Common myeloid progenitor, CD34-positive (primary cell): Measurements from ENCODE around the gene FKBP9.
A peak's percentile ranks its signal among the peaks of the same experiment; 100 is the strongest.

Source experiments
- CTCF ChIA-PET: fragments of 350-600 bp; sonication (Branson Sonifier 250); formaldehyde crosslinking; loops from one replicate; lab custom pipeline; 2021; ENCODE audit warnings: antibody characterized with exemption; lab: Charles Lee
- POLR2A ChIA-PET: fragments of 350-600 bp; sonication (Branson Sonifier 250); formaldehyde crosslinking; loops from one replicate; lab custom pipeline; 2021; ENCODE audit warnings: antibody characterized with exemption; lab: Charles Lee
- DNase-seq, 3 donors: peaks; one replicate each; pipeline versions ENCODE4 v3.0.0 to v3.0.0-alpha.2; 2013
- H3K27ac ChIP-seq, 2 experiments: 1 replicate in 1 of 2; 2 replicates in 1 of 2; pipeline ENCODE4 v1.7.0; 2013; ENCODE audit warnings: inconsistent platforms in 2 of 2, low read length in 2 of 2, mild to moderate bottlenecking in 2 of 2, low read depth in 1 of 2, moderate library complexity in 1 of 2; ENCODE audit not compliant: severe bottlenecking in 2 of 2, insufficient read depth in 1 of 2, poor library complexity in 1 of 2
- H3K27me3 ChIP-seq, 5 experiments: replicated peaks in 2 of 5; 1 replicate in 3 of 5; 2 replicates in 2 of 5; pipeline versions ENCODE4 v1.6.1 to v1.7.0; 2013; ENCODE audit warnings: low read length in 4 of 5, mild to moderate bottlenecking in 2 of 5, moderate library complexity in 2 of 5, inconsistent platforms in 1 of 5; ENCODE audit not compliant: insufficient read depth in 5 of 5, control insufficient read depth in 4 of 5
- H3K36me3 ChIP-seq, 4 experiments: 1 replicate in 2 of 4; 2 replicates in 2 of 4; pipeline versions ENCODE4 v1.6.1 to v1.7.0; 2013; ENCODE audit warnings: low read length in 3 of 4, control low read depth in 1 of 4, mild to moderate bottlenecking in 1 of 4; ENCODE audit not compliant: control insufficient read depth in 4 of 4, insufficient read depth in 4 of 4
- H3K4me1 ChIP-seq, 4 experiments: 1 replicate in 3 of 4; 2 replicates in 1 of 4; pipeline versions ENCODE4 v1.6.1 to v1.7.1; 2013; ENCODE audit warnings: low read length in 3 of 4, mild to moderate bottlenecking in 3 of 4, control low read depth in 1 of 4, inconsistent platforms in 1 of 4, moderate library complexity in 1 of 4; ENCODE audit not compliant: control insufficient read depth in 4 of 4, insufficient read depth in 4 of 4; ENCODE audit errors: control extremely low read depth in 1 of 4
- H3K4me3 ChIP-seq, 7 experiments: 1 replicate in 4 of 7; 2 replicates in 3 of 7; pipeline versions ENCODE4 v1.5.1 to v1.7.0; 2013; ENCODE audit warnings: mild to moderate bottlenecking in 7 of 7, low read length in 6 of 7, moderate library complexity in 6 of 7, inconsistent platforms in 2 of 7, low read depth in 2 of 7, control low read depth in 1 of 7; ENCODE audit not compliant: insufficient read depth in 4 of 7, control insufficient read depth in 1 of 7; ENCODE audit errors: extremely low read depth in 1 of 7
- H3K9me3 ChIP-seq, 5 experiments: 1 replicate in 4 of 5; 2 replicates in 1 of 5; pipeline versions ENCODE4 v1.6.1 to v1.7.1; 2013; ENCODE audit warnings: low read length in 4 of 5, mild to moderate bottlenecking in 2 of 5, inconsistent platforms in 1 of 5, low read depth in 1 of 5, moderate library complexity in 1 of 5; ENCODE audit not compliant: control insufficient read depth in 4 of 5, insufficient read depth in 2 of 5; ENCODE audit errors: control extremely low read depth in 1 of 5
- WGBS: methylation state at CpG from one replicate; pipeline ENCODE4 v1.1.5; 2013; ENCODE audit not compliant: insufficient coverage; 5-methylcytosine and 5-hydroxymethylcytosine counted together

The FKBP9 gene

GRCh38 chr7:33039257-33039902 lies 82.1 kb downstream of the FKBP9 start:
- peaks cover 20 to 52% (median 34%) of the 10 kb centered on the region in 4 experiments for H3K4me1 ChIP-seq
- no CpG with 5 or more reads among the region's 5 CpGs for WGBS
- H3K4me3 ChIP-seq = peak overlapping the region in 6 of 7 experiments; percentile 35 to 75 (median 61)
- H3K27me3 ChIP-seq = no peaks in the 10 kb centered on the region
- ChIA-PET CTCF (interaction anchor here (0.6 to 2.8 kb wide), 9 partner anchors 10 to 239 kb away, joined by 3 to 22 read pairs (median 4); partner anchors contain the start of gene RP9), POLR2A (interaction anchor here (0.6 to 1.2 kb wide), 2 partner anchors 10 to 164 kb away, joined by 3 to 4 read pairs; no protein-coding TSS in a partner anchor)
- H3K27ac ChIP-seq = peak overlapping the region in 1 of 2 experiments; percentile 29
- peak in 2 of 3 donors; percentile 52 to 66 for DNase-seq
- no peaks in the 10 kb centered on the region for H3K9me3 ChIP-seq
- peaks cover 3 to 5% (median 3%) of the 10 kb centered on the region in 4 experiments for H3K36me3 ChIP-seq

GRCh38 chr7:33039903-33040292 lies 82.7 kb downstream of the FKBP9 start:
- Histone ChIP-seq H3K27ac (peak overlapping the region in 1 of 2 experiments; percentile 29), H3K4me3 (peak overlapping the region in 6 of 7 experiments; percentile 35 to 75 (median 61)), H3K27me3 (no peaks in the 10 kb centered on the region), H3K4me1 (peaks cover 20 to 54% (median 35%) of the 10 kb centered on the region in 4 experiments), H3K9me3 (no peaks in the 10 kb centered on the region), H3K36me3 (peaks cover 0 to 5% (median 3%) of the 10 kb centered on the region in 4 experiments)
- no peak for DNase-seq
- WGBS = no CpG with 5 or more reads among the region's 1 CpG
- CTCF ChIA-PET = interaction anchor here (0.6 to 2.8 kb wide), 12 partner anchors 10 to 239 kb away, joined by 3 to 22 read pairs (median 4); partner anchors contain the start of gene RP9
- POLR2A ChIA-PET = interaction anchor here (1.2 kb wide), 1 partner anchor 164 kb away, joined by 3 read pairs; no protein-coding TSS in a partner anchor

GRCh38 chr7:33040803-33041516 lies 83.7 kb downstream of the FKBP9 start:
- ChIA-PET CTCF (interaction anchor here (0.6 to 2.8 kb wide), 10 partner anchors 8 to 195 kb away, joined by 3 to 22 read pairs (median 6); partner anchors contain the start of gene RP9), POLR2A (no interaction called here)
- peak; percentile 30 to 75 (median 61) for DNase-seq
- 0% methylated on average over 3 of the region's 9 CpGs for WGBS
- peaks cover 20 to 56% (median 36%) of the 10 kb centered on the region in 4 experiments for H3K4me1 ChIP-seq
- H3K4me3 ChIP-seq = peak overlapping the region in 6 of 7 experiments; percentile 14 to 73 (median 38)
- H3K9me3 ChIP-seq = no peaks in the 10 kb centered on the region
- H3K36me3 ChIP-seq = peaks cover 0 to 4% (median 0%) of the 10 kb centered on the region in 4 experiments
- peak overlapping the region; percentile 9 to 80 for H3K27ac ChIP-seq
- no peaks in the 10 kb centered on the region for H3K27me3 ChIP-seq

GRCh38 chr7:33041631-33042428 lies 84.6 kb downstream of the FKBP9 start:
- DNase-seq = peak; percentile 40 to 68 (median 43)
- ChIA-PET CTCF (interaction anchor here (1.9 to 2.2 kb wide), 2 partner anchors 12 to 66 kb away, joined by 10 to 11 read pairs; partner anchors contain the start of gene RP9), POLR2A (no interaction called here)
- Histone ChIP-seq H3K36me3 (peaks cover 0 to 4% (median 0%) of the 10 kb centered on the region in 4 experiments), H3K9me3 (no peaks in the 10 kb centered on the region), H3K4me3 (peak overlapping the region in 2 of 7 experiments; percentile 5 to 61), H3K27ac (peak overlapping the region; percentile 9 to 80), H3K27me3 (no peaks in the 10 kb centered on the region), H3K4me1 (peaks cover 20 to 56% (median 36%) of the 10 kb centered on the region in 4 experiments)
- 100% methylated on average over 4 of the region's 8 CpGs for WGBS

- no peaks in the 10 kb centered on the region for H3K9me3 ChIP-seq
- CTCF ChIA-PET = interaction anchor here (1.0 to 2.2 kb wide), 4 partner anchors 10 to 65 kb away, joined by 3 to 10 read pairs (median 6); partner anchors contain the start of gene RP9
- DNase-seq = no peak
- POLR2A ChIA-PET = interaction anchor here (0.9 kb wide), 1 partner anchor 9 kb away, joined by 3 read pairs; no protein-coding TSS in a partner anchor
- H3K27me3 ChIP-seq = no peaks in the 10 kb centered on the region
- peak overlapping the region in 1 of 7 experiments; percentile 19 for H3K4me3 ChIP-seq
- peaks cover 0 to 4% (median 0%) of the 10 kb centered on the region in 4 experiments for H3K36me3 ChIP-seq
- H3K27ac ChIP-seq = peak overlapping the region in 1 of 2 experiments; percentile 51
- peaks cover 20 to 59% (median 40%) of the 10 kb centered on the region in 4 experiments for H3K4me1 ChIP-seq
- WGBS = 100% methylated on average over 5 of the region's 6 CpGs
These were observed 86.5 kb downstream of the FKBP9 start for GRCh38 chr7:33043501-33044400.
